Breast epithelium (tissue), 4 donors: Measurements from ENCODE around the gene CNFN. TPM values are rescaled to one million over a fixed set of nuclear protein-coding genes. Genes with fewer than 3 reads are reported as not detected.

ENCODE experiments used
- DNase-seq, 2 donors: peaks; one replicate each; pipeline ENCODE4 v3.0.0-alpha.2; 2019; ENCODE audit warnings: low spot score in 2 of 2
- H3K27ac ChIP-seq, 2 donors: fragments of 200-600 bp; sonication (generic) in 1 of 2; one replicate each; pipeline ENCODE4 v1.5.1; 2016 to 2019; ENCODE audit warnings: mild to moderate bottlenecking in 1 of 2
- H3K27me3 ChIP-seq, 2 donors: fragments of 200-600 bp; sonication (generic) in 1 of 2; one replicate each; pipeline versions ENCODE4 v1.5.1 to v1.6.0; 2017 to 2019; ENCODE audit warnings: control low read depth in 1 of 2, mild to moderate bottlenecking in 1 of 2
- H3K36me3 ChIP-seq: fragments of 200-600 bp; one replicate; pipeline ENCODE4 v1.5.1; 2019
- H3K4me1 ChIP-seq, 2 donors: fragments of 200-600 bp; sonication (generic); one replicate each; pipeline ENCODE4 v1.5.1; 2016 to 2019; ENCODE audit warnings: control low read depth in 1 of 2
- H3K4me3 ChIP-seq, 3 donors: fragments of 200-600 bp; sonication (generic); 1 replicate in 2 of 3; 2 replicates in 1 of 3; pipeline ENCODE4 v1.5.1; 2016 to 2019; ENCODE audit warnings: mild to moderate bottlenecking in 3 of 3, moderate library complexity in 2 of 3
- H3K9me3 ChIP-seq, 2 donors: fragments of 200-600 bp; sonication (generic) in 1 of 2; one replicate each; pipeline ENCODE4 v1.5.1; 2016 to 2019; ENCODE audit warnings: control low read depth in 1 of 2
- POLR2A ChIP-seq: fragments of 450-650 bp; IDR thresholded peaks from one replicate; pipeline ENCODE4 v1.6.1; 2016; ENCODE audit warnings: antibody characterized with exemption, mild to moderate bottlenecking, moderate library complexity
- POLR2AphosphoS5 ChIP-seq, 3 donors: sonication (generic); formaldehyde crosslinking; IDR thresholded peaks; one replicate each; pipeline ENCODE4 v1.6.1; 2017; ENCODE audit warnings: antibody characterized with exemption in 3 of 3
- intact Hi-C: fragments of 100-400 bp; cut with DNase I; formaldehyde crosslinking; loops from one replicate; pipeline ENCODE4 v1.15.1; 2023; ENCODE audit warnings: low total_unique reads
- total RNA-seq, 3 donors: library from RNA; depleted of rRNA; stranded (reverse); fragments of >200 nt; gene quantifications; one replicate each; pipeline ENCODE4 v1.1.0, GENCODE V29; 2016
- TF ChIP-seq, protein P1 (sequence below), 3 donors: fragments of 450-650 bp; IDR thresholded peaks; one replicate each; pipeline ENCODE4 v1.5.1; 2016 to 2017; ENCODE audit warnings: antibody characterized with exemption in 3 of 3, mild to moderate bottlenecking in 3 of 3, moderate library complexity in 3 of 3

Gene CNFN
- total RNA-seq, 3 donors from 2014 or later = 2.6 to 4.8 (median 3.0) TPM

DNA sequence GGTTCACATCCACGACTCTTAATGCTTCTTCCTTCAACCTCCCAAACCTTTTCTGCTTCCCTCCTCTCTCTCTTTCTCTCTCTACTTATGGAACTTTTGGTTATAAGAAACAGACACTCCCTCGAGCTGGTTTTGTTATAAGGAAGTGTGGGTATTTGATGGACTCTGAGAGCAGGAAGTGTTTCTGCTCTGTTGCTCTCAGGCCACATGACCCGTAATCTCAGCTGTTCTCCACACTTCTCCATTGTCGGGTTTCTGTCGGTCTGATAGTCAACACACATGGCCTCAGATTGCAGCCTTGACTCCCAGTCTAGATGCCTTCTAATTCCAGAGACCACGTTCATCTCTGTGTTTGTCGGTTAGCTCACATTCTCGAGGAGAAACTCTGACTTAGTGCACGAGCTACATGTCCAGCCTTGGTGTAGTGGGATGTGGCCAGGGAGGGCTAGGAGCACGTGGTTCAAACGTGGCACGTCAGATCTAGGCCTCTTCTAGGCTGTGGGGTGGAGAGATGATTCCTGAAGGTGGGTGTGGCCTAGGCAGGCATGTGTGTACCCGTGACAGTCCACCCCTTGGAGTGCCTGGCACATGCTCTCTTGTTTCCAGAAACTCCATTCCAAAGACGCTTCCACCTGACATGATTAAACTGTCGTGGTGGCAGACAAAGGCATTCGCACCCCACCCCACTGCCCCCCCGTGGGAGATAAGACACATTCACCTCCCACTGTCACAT, 26.3 kb downstream of the CNFN start:
- Histone ChIP-seq H3K4me1 (no peaks in the 10 kb centered on the region), H3K9me3 (peaks cover 0 to 4% of the 10 kb centered on the region in 2 donors), H3K4me3 (no peak overlapping the region), H3K27ac (no peak overlapping the region), H3K36me3 (no peaks in the 10 kb centered on the region), H3K27me3 (no peaks in the 10 kb centered on the region)
- no peak for TF ChIP-seq POLR2AphosphoS5 (IDR thresholded peaks at IDR 0.05)
- TF ChIP-seq, protein P1, sequence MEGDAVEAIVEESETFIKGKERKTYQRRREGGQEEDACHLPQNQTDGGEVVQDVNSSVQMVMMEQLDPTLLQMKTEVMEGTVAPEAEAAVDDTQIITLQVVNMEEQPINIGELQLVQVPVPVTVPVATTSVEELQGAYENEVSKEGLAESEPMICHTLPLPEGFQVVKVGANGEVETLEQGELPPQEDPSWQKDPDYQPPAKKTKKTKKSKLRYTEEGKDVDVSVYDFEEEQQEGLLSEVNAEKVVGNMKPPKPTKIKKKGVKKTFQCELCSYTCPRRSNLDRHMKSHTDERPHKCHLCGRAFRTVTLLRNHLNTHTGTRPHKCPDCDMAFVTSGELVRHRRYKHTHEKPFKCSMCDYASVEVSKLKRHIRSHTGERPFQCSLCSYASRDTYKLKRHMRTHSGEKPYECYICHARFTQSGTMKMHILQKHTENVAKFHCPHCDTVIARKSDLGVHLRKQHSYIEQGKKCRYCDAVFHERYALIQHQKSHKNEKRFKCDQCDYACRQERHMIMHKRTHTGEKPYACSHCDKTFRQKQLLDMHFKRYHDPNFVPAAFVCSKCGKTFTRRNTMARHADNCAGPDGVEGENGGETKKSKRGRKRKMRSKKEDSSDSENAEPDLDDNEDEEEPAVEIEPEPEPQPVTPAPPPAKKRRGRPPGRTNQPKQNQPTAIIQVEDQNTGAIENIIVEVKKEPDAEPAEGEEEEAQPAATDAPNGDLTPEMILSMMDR (IDR thresholded peaks at IDR 0.05) = no peak
- TF ChIP-seq POLR2A = no peak
- no peak for DNase-seq
- intact Hi-C loops = no loop called here

DNA sequence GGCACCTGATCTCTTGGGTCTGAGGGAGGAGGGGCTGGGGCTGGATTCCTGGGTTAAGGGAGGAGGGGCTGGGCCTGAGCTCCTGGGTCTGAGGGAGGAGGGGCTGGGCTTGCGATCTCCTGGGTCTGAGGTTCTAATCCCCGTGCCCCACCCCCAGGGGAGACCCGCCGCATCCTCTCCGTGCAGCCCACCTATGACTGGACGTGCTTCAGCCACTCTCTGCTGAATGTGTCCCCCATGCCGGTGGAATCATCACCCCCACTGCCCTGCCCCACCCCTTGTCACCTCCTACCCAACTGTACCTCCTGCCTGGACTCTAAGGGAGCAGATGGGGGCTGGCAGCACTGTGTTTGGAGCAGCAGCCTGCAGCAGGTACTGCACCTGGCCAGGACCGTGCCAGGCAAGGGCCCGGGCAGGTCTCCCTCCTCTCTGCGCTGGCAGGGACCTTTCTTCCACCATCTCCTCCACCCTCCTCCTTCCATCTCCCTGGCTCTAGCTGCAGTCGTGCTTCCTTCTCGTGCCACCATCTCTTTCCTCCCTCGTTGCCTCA, 27.1 kb downstream of the CNFN start:
- H3K36me3 ChIP-seq = no peaks in the 10 kb centered on the region
- H3K4me1 ChIP-seq = no peaks in the 10 kb centered on the region
- no peaks in the 10 kb centered on the region for H3K27me3 ChIP-seq
- no peak for DNase-seq
- H3K9me3 ChIP-seq = peaks cover 0 to 4% of the 10 kb centered on the region in 2 donors
- H3K27ac ChIP-seq = no peak overlapping the region
- H3K4me3 ChIP-seq = no peak overlapping the region
- intact Hi-C loops = no loop called here
- no peak for TF ChIP-seq POLR2AphosphoS5 (IDR thresholded peaks at IDR 0.05)
- TF ChIP-seq, protein P1 (IDR thresholded peaks at IDR 0.05) = no peak
- TF ChIP-seq POLR2A = no peak

DNA sequence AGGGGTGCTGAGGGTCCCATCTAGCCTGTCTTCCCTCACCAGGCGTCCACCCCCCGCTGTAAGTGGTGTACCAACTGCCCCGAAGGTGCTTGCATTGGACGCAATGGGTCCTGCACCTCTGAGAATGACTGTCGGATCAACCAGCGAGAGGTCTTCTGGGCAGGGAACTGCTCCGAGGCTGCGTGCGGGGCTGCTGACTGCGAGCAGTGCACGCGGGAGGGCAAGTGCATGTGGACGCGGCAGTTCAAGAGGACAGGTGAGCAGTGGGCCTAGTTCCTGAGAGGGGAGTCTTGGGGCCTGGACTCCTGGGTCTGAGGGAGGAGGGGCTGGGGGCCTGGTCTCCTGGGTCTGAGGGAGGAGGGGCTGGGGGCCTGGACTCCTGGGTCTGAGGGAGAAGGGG, 27.8 kb downstream of the CNFN start:
- no peak overlapping the region for H3K27ac ChIP-seq
- intact Hi-C loops = no loop called here
- no peaks in the 10 kb centered on the region for H3K27me3 ChIP-seq
- no peaks in the 10 kb centered on the region for H3K4me1 ChIP-seq
- no peak for DNase-seq
- H3K4me3 ChIP-seq = no peak overlapping the region
- no peaks in the 10 kb centered on the region for H3K36me3 ChIP-seq
- H3K9me3 ChIP-seq = peaks cover 0 to 4% of the 10 kb centered on the region in 2 donors
- TF ChIP-seq POLR2A = no peak
- no peak for TF ChIP-seq POLR2AphosphoS5 (IDR thresholded peaks at IDR 0.05)
- TF ChIP-seq, protein P1 (IDR thresholded peaks at IDR 0.05) = no peak

DNA sequence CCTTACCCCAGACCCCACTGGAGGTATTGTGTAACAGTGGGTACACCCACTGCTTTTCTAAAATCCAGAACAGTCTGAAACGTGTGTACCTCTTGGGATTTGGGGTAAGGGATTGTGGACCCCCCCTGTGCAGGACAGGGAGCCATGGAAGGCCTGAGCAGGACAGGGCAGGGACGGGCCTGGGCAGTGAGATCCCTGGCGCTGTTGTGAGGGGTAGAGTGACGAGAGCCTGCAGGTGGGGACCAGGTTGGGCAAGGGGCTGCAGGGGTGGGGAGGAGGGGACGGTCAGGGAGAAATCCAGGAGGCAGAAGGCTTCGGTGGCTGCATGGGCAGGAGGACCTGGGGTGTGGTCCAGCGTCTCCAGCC, 28.6 kb downstream of the CNFN start:
- no peak overlapping the region for H3K27ac ChIP-seq
- intact Hi-C loops = no loop called here
- peaks cover 3% of the 10 kb centered on the region for H3K36me3 ChIP-seq
- TF ChIP-seq POLR2A = no peak
- TF ChIP-seq, protein P1 (IDR thresholded peaks at IDR 0.05) = no peak
- TF ChIP-seq POLR2AphosphoS5 (IDR thresholded peaks at IDR 0.05) = no peak
- H3K9me3 ChIP-seq = peaks cover 0 to 4% of the 10 kb centered on the region in 2 donors
- no peak for DNase-seq
- no peaks in the 10 kb centered on the region for H3K4me1 ChIP-seq
- no peaks in the 10 kb centered on the region for H3K27me3 ChIP-seq
- H3K4me3 ChIP-seq = no peak overlapping the region

DNA sequence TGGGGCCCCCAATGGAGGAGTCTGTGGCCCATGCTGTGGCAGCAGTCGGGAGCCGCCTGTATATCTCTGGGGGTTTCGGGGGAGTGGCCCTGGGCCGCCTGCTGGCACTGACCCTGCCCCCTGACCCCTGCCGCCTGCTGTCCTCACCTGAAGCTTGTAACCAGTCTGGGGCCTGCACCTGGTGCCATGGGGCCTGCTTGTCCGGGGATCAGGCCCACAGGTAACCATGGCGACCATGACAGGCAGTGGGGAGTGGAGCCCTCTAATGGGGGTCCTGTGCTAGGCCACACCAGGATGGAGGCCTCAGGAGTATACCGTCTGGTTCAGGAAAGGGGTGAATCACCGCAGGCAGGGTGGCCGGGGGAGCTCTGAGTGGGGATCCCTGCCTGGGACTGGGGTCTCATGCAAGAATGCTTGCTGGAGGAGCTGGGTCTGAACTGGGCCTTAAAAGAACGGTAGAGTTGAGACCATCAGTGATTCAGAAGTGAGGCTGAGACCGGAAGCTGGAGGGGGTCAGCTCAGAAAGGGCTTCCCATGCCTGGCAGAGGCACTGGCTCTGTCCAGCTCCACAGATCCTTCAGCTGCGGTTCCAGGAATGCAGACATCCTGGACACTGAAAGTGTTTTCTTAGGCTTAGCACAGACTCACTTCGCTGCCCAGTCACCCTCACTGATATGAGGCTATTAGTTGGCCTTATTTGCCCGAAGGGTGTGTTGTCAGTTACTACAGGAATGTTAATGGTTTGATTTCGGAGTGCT, 29.1 kb downstream of the CNFN start:
- H3K4me3 ChIP-seq = no peak overlapping the region
- DNase-seq = no peak
- H3K27me3 ChIP-seq = no peaks in the 10 kb centered on the region
- TF ChIP-seq POLR2AphosphoS5 (IDR thresholded peaks at IDR 0.05) (no peak), POLR2A (no peak)
- TF ChIP-seq, protein P1 (IDR thresholded peaks at IDR 0.05) = no peak
- no peak overlapping the region for H3K27ac ChIP-seq
- intact Hi-C loops = no loop called here
- peaks cover 0 to 4% of the 10 kb centered on the region in 2 donors for H3K9me3 ChIP-seq
- no peaks in the 10 kb centered on the region for H3K4me1 ChIP-seq
- peaks cover 8% of the 10 kb centered on the region for H3K36me3 ChIP-seq
